Motor neuron (in vitro differentiated cells): ENCODE results near the gene CTSC. TPM values are rescaled to one million over a fixed set of nuclear protein-coding genes. Genes with fewer than 3 reads are reported as not detected.
A peak's percentile ranks its signal among the peaks of the same experiment; 100 is the strongest.

Experiments
- ATAC-seq, 8 experiments: fragments of 200-7000 bp; cut with Tn5 transposase; replicated peaks in 6 of 8; 2 replicates each; pipeline ENCODE4 v1.8.0; 2021; ENCODE audit warnings: mild to moderate bottlenecking in 8 of 8, moderate library complexity in 8 of 8
- H3K27ac ChIP-seq, 2 donors: fragments of 250-450 bp; sonication (Bioruptor Pico); 2 replicates each; pipeline ENCODE4 v1.9.0; 2021; ENCODE audit warnings: antibody characterized with exemption in 2 of 2, mild to moderate bottlenecking in 2 of 2, moderate library complexity in 1 of 2
- H3K4me1 ChIP-seq, 2 donors: fragments of 250-450 bp; sonication (Bioruptor Pico); replicated peaks in 1 of 2; 2 replicates each; pipeline ENCODE4 v1.6.1; 2021; ENCODE audit warnings: antibody characterized with exemption in 2 of 2, mild to moderate bottlenecking in 2 of 2, moderate library complexity in 1 of 2
- H3K4me3 ChIP-seq, 5 donors: fragments of 250-450 bp; sonication (Bioruptor Pico); 2 replicates each; pipeline ENCODE4 v1.9.0; 2021; ENCODE audit warnings: antibody characterized with exemption in 5 of 5, mild to moderate bottlenecking in 5 of 5, moderate library complexity in 4 of 5
- WGBS, 10 experiments: fragments of 450-650 bp; shearing (Covaris generic); methylation state at CpG; one replicate each; pipeline ENCODE4 v1.0.0; 2022; 5-methylcytosine and 5-hydroxymethylcytosine counted together
- in situ Hi-C, 9 experiments: fragments of 400-800 bp; cut with MboI; loops; one replicate each; pipeline ENCODE4 v1.15.0; 2021; ENCODE audit warnings: low sequenced_read_pairs in 9 of 9, low pct_unique_long_range_greater_than_20kb in 2 of 9; ENCODE audit not compliant: unreplicated experiment in 9 of 9
- total RNA-seq, 8 experiments: library from RNA; unstranded; fragments of 300-600 nt; gene quantifications; 2 replicates each; pipeline versions ENCODE4 v1.2.3 to v1.2.4, GENCODE V29; 2022

The CTSC gene
- total RNA-seq, 8 experiments from 2014 or later = 7.2 to 199 (median 32.4) TPM

DNA sequence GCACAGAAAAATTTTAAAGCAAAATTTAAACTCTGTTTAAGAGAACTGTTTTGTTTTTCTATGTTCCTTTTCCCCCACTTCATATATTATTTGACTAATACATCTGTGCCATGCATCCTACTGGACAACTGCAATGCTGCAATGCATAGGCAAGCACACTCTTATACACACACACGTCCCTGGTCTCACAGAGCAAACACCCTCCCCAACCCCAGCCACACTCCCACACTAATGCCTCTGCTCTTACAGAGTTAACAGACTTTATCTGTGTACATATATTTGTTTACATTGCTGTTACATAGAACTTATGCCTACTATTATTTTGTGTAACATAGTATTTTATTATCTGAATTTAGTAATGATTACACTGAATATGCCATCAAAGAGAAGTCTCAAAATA is 25.5 kb upstream of the CTSC start:
- in situ Hi-C loops = loop anchor here in 1 of 9 experiments (25.0 kb wide), 1 partner anchor 101 kb away; no protein-coding TSS in a partner anchor
- ATAC-seq = no peak
- Histone ChIP-seq H3K4me1 (peaks cover 0 to under 1% of the 10 kb centered on the region in 2 donors), H3K4me3 (no peak overlapping the region), H3K27ac (no peak overlapping the region)
- 33 to 83% (median 47%) methylated on average over 1 of the region's 1 CpG; no CpG with 5 or more reads in 6 of the 10 experiments for WGBS, 10 experiments

DNA sequence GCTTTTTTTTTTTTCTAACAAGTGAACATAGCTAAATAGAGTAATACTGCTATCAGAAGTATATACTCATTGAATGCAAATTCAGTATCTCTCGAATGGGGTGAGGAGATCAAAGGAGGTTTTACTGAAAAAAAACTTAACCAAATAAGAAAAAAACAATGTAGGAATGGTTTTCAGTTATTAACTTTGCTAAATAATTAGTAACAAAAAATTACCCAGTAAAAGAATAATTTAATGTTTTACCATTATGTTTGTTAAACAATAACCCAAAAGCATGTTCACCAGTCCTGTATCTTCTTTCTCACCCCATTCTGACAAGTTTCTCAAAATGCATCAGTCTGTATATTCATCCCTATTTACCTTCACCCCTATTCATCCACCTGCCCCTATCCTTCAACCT is 22.6 kb upstream of the CTSC start:
- 60 to 100% (median 82%) methylated on average over 1 of the region's 1 CpG; no CpG with 5 or more reads in 1 of the 10 experiments for WGBS, 10 experiments
- H3K4me1 ChIP-seq = peaks cover 0 to 9% of the 10 kb centered on the region in 2 donors
- no peak overlapping the region for H3K27ac ChIP-seq
- in situ Hi-C loops = loop anchor here in 1 of 9 experiments (25.0 kb wide), 1 partner anchor 98 kb away; no protein-coding TSS in a partner anchor
- no peak for ATAC-seq
- no peak overlapping the region for H3K4me3 ChIP-seq

DNA sequence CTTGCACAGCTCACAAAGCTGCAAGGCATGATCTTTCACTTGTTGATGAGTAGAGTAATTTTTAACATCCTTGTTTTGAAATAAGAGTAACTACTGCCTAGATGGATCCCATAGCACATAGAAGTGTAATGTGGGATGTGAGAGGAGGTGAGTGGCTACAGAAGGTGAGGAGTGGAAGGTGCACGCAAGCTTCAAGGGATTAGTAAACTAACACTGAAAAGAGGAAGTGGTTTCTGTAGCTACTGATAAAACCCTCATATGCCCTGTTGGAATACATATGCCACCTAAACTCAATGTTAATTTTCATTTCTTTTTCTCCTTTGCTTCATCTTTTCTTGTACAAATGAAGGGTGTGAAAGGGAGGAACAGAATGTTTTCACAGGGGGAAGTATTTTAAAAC is 22.0 kb upstream of the CTSC start:
- WGBS, 10 experiments = 100% methylated on average over 1 of the region's 1 CpG; no CpG with 5 or more reads in 3 of the 10 experiments
- Histone ChIP-seq H3K27ac (no peak overlapping the region), H3K4me3 (no peak overlapping the region), H3K4me1 (peaks cover 0 to 9% of the 10 kb centered on the region in 2 donors)
- in situ Hi-C loops = loop anchor here in 1 of 9 experiments (25.0 kb wide), 1 partner anchor 97 kb away; no protein-coding TSS in a partner anchor
- ATAC-seq = no peak

DNA sequence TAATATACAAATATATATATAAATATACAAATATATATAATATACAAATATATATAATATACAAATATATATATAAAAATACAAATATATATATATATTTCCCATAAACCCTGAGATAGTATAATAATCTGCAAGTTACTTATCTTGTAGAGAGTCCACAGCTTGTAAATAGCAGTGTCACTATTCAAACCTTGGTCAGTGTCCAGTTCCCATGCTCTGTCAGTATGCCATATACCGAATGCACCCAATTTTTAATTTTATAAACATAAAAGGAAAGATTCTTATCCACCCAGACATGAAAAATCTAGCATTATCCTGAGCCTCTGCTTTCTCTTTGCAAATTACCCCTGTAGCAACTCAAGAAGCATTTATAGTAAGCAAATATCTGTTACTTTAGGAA is 21.6 kb upstream of the CTSC start:
- WGBS, 10 experiments = 25 to 100% (median 100%) methylated on average over 1 of the region's 1 CpG; no CpG with 5 or more reads in 2 of the 10 experiments
- H3K4me1 ChIP-seq = peaks cover 0 to 9% of the 10 kb centered on the region in 2 donors
- no peak overlapping the region for H3K27ac ChIP-seq
- in situ Hi-C loops = loop anchor here in 1 of 9 experiments (25.0 kb wide), 1 partner anchor 97 kb away; no protein-coding TSS in a partner anchor
- ATAC-seq = no peak
- H3K4me3 ChIP-seq = no peak overlapping the region

DNA sequence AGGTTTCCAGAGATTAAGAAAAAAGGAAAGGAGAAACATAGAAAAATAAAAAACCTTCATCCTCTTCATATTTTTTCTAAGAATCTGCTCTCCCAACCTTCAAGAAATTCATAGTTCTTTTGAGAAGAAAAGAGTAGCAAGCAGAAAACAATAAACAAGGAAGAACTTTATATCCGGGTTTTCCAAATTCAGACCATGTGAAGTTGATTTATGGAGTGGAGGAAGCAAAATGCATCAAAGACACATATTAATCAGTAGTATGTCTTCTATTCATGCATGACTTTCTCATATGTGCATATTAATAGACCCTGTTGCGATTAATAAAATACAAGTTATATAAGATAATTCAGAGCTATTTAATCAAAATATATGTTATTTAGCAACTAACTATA is 20.5 kb upstream of the CTSC start:
- 0 to 100% (median 84%) methylated on average over 1 to 2 of the region's 2 CpGs for WGBS, 10 experiments
- ATAC-seq = no peak
- H3K4me3 ChIP-seq = no peak overlapping the region
- H3K4me1 ChIP-seq = peaks cover 0 to 9% of the 10 kb centered on the region in 2 donors
- no peak overlapping the region for H3K27ac ChIP-seq
- in situ Hi-C loops = loop anchor here in 1 of 9 experiments (25.0 kb wide), 1 partner anchor 96 kb away; no protein-coding TSS in a partner anchor

DNA sequence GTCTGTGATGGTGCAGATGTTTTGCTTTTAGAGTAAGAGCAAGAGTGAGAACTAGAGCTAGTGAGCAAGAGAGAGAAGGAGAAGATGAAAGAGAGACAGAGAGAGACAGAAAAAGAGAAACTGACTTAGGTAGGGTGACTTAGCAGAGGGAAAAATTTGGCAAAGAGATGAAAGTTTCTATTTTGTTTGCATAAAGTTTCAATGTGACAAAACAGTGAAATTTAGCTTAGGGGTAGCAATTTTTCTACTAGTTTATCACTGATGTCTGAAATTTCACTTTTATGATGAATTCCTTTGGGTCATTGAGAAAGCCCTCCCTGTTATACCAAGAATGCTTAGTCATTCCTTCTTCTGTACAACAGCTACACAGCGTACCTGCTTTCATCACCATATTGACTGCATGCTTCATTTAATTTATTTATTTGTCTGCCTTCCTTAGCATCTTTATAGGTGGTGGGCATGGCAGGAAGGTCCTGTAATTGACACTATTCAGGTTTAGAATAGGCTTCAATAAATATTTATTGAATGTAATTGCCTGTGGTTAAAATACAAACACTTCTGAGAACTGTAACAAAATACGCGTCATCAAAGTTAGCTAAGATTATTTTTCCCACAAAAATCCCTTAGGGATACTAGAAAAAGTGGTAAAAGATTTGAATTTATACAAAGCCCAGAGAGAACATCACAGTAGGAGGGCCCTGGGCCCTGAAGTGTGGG is 19.9 kb upstream of the CTSC start:
- 33 to 84% (median 60%) methylated on average over 2 to 3 of the region's 3 CpGs for WGBS, 10 experiments
- ATAC-seq = peak in 5 of 8 experiments; percentile 36 to 76 (median 56)
- no peak overlapping the region for H3K4me3 ChIP-seq
- H3K27ac ChIP-seq = no peak overlapping the region
- in situ Hi-C loops = loop anchor here in 1 of 9 experiments (25.0 kb wide), 1 partner anchor 95 kb away; no protein-coding TSS in a partner anchor
- peaks cover 0 to 9% of the 10 kb centered on the region in 2 donors for H3K4me1 ChIP-seq

- in situ Hi-C loops = loop anchor here in 1 of 9 experiments (25.0 kb wide), 1 partner anchor 94 kb away; no protein-coding TSS in a partner anchor
- H3K4me1 ChIP-seq = peaks cover 0 to 9% of the 10 kb centered on the region in 2 donors
- H3K4me3 ChIP-seq = no peak overlapping the region
- 30 to 100% (median 89%) methylated on average over 1 to 2 of the region's 2 CpGs for WGBS, 10 experiments
- H3K27ac ChIP-seq = no peak overlapping the region
- no peak for ATAC-seq
These were observed 18.4 kb upstream of the CTSC start for GRCh38 chr11:88355887-88356286.

- WGBS, 10 experiments = 78 to 100% (median 92%) methylated on average over 1 to 2 of the region's 2 CpGs; no CpG with 5 or more reads in 3 of the 10 experiments
These were observed 17.4 kb upstream of the CTSC start for GRCh38 chr11:88354912-88355311.

GRCh38 chr11:88353835-88354496 is 16.4 kb upstream of the CTSC start:
- 21 to 100% (median 83%) methylated on average over 1 to 4 of the region's 4 CpGs for WGBS, 10 experiments
- H3K4me3 ChIP-seq = no peak overlapping the region
- in situ Hi-C loops = loop anchor here in 1 of 9 experiments (25.0 kb wide), 1 partner anchor 92 kb away; no protein-coding TSS in a partner anchor
- H3K4me1 ChIP-seq = peaks cover 0 to 9% of the 10 kb centered on the region in 2 donors
- no peak overlapping the region for H3K27ac ChIP-seq
- no peak for ATAC-seq

More at GRCh38 chr11:88354912-88355311, 17.4 kb upstream of the CTSC start:
- ATAC-seq = no peak
- H3K4me3 ChIP-seq = no peak overlapping the region
- H3K4me1 ChIP-seq = peaks cover 0 to 9% of the 10 kb centered on the region in 2 donors
- in situ Hi-C loops = loop anchor here in 1 of 9 experiments (25.0 kb wide), 1 partner anchor 93 kb away; no protein-coding TSS in a partner anchor
- no peak overlapping the region for H3K27ac ChIP-seq

DNA sequence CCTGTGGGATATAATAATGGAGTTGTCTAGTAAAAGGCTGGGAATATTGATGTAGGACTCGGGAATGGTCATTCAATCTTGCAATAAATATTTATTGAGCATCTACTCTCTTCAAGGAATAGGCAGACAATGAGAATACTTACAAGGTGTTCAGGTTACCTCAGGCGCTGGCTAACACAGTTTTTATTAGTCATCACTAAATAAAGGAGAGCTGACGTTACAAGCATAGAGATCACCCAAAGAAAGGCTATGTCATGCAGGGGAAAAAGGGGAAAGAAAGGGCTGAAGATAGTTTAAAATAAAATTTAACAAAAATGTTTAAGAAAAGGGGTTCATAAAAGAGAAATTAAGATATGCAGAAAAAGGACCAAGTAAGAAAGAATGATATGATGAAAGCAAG is 15.8 kb upstream of the CTSC start:
- peaks cover 0 to 9% of the 10 kb centered on the region in 2 donors for H3K4me1 ChIP-seq
- no peak overlapping the region for H3K27ac ChIP-seq
- WGBS, 10 experiments = 79 to 100% (median 92%) methylated on average over 1 to 3 of the region's 3 CpGs
- H3K4me3 ChIP-seq = no peak overlapping the region
- in situ Hi-C loops = loop anchor here in 1 of 9 experiments (25.0 kb wide), 1 partner anchor 91 kb away; no protein-coding TSS in a partner anchor
- ATAC-seq = no peak

DNA sequence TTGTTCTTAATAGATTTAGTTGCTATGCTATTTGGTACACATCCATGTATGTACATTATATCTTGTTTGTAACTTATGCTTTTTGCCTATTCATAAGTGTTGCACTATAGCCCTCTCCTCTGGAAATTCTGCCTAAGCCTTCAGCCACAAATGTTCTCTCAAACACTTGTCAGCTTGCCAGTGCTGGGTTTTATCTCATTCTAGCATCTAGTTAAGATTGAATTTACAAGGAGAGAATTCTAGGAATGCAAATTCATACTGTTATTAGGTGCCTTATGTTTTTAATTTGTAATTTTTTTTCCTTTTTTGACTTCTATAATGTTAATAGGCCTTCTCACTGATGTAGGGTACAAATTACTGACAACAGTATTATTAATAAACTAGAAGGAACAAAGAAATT is 14.6 kb upstream of the CTSC start:
- Histone ChIP-seq H3K4me3 (no peak overlapping the region), H3K27ac (no peak overlapping the region), H3K4me1 (peaks cover 0 to under 1% of the 10 kb centered on the region in 2 donors)
- in situ Hi-C loops = loop anchor here in 1 of 9 experiments (25.0 kb wide), 1 partner anchor 90 kb away; no protein-coding TSS in a partner anchor
- peak in 1 of 8 experiments; percentile 40 for ATAC-seq

GRCh38 chr11:88348870-88349269 is 11.3 kb upstream of the CTSC start:
- in situ Hi-C loops = no loop called here
- Histone ChIP-seq H3K4me1 (no peaks in the 10 kb centered on the region), H3K4me3 (no peak overlapping the region), H3K27ac (no peak overlapping the region)
- WGBS, 10 experiments = 86 to 100% (median 100%) methylated on average over 1 of the region's 1 CpG; no CpG with 5 or more reads in 3 of the 10 experiments
- ATAC-seq = no peak

DNA sequence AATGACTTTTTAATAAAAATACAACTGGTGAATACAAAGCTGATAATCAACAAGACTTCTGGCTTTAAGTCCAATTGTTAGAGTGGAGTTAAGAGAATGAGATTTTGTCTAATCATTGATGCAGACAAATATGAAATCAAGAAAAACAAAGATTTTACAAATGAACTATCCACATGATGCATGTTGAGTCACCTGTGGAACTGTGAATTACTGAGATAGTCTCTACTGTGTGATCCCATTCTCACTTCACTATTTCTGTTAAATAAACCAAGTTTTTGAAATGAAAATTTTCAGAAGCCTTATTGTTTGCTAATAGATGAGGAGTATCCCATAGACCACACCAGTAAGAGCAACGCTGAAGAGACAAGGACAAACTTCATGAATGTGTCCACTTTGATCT is 8.4 kb upstream of the CTSC start:
- in situ Hi-C loops = no loop called here
- WGBS, 10 experiments = 50 to 100% (median 86%) methylated on average over 1 of the region's 1 CpG; no CpG with 5 or more reads in 5 of the 10 experiments
- no peak overlapping the region for H3K27ac ChIP-seq
- H3K4me3 ChIP-seq = no peak overlapping the region
- H3K4me1 ChIP-seq = no peaks in the 10 kb centered on the region
- no peak for ATAC-seq
